NOMO-1 treated with DMSO at 0.1 percent for 48 hours (cell line): ENCODE data around the gene C18orf63.
A peak's percentile ranks its signal among the peaks of the same experiment; 100 is the strongest.
"Not testable (repeated sequence)": the region's sequence is repeated elsewhere in the genome, so short reads cannot be mapped to it uniquely, and the experiment has no call there.

Experiments
- DNase-seq: peaks from one replicate; lab custom pipeline; 2025; ENCODE audit not compliant: unreplicated experiment; lab: John Stamatoyannopoulos, UW

Gene C18orf63

GRCh38 chr18:74326791-74327190 is 11.2 kb downstream of the C18orf63 start:
- not testable (repeated sequence) for DNase-seq

- no peak for DNase-seq
These were observed 12.6 kb downstream of the C18orf63 start for GRCh38 chr18:74328206-74328605.

- DNase-seq, result no peak
These were observed 14.1 kb downstream of the C18orf63 start for GRCh38 chr18:74329688-74330205.

GRCh38 chr18:74331404-74331803 is 15.8 kb downstream of the C18orf63 start:
- no peak for DNase-seq

- no peak for DNase-seq
These were observed 17.5 kb downstream of the C18orf63 start for GRCh38 chr18:74333091-74333490.

GRCh38 chr18:74334242-74334893 is 18.7 kb downstream of the C18orf63 start:
- DNase-seq, result peak; percentile 49

- no peak for DNase-seq
These were observed 21.0 kb downstream of the C18orf63 start for GRCh38 chr18:74336656-74337055.

GRCh38 chr18:74337155-74337911 is 21.7 kb downstream of the C18orf63 start:
- no peak for DNase-seq

GRCh38 chr18:74337912-74338309 is 22.3 kb downstream of the C18orf63 start:
- DNase-seq, result no peak

- peak; percentile 48 for DNase-seq
These were observed 26.9 kb downstream of the C18orf63 start for GRCh38 chr18:74342416-74343043.

- DNase-seq, result no peak
These were observed 30.6 kb downstream of the C18orf63 start for GRCh38 chr18:74346206-74346605.

- no peak for DNase-seq
These were observed 32.9 kb downstream of the C18orf63 start for GRCh38 chr18:74348581-74348980.

- DNase-seq, result peak; percentile 43
These were observed 35.7 kb downstream of the C18orf63 start for GRCh38 chr18:74351354-74351753.

- DNase-seq, result peak; percentile 50
These were observed 37.6 kb downstream of the C18orf63 start for GRCh38 chr18:74353169-74353775.

- DNase-seq, result peak; percentile 10
These were observed 41.3 kb downstream of the C18orf63 start for GRCh38 chr18:74356959-74357358.

- DNase-seq, result no peak
These were observed 45.4 kb downstream of the C18orf63 start for GRCh38 chr18:74360852-74361655.

GRCh38 chr18:74367905-74368304 is 52.3 kb downstream of the C18orf63 start:
- DNase-seq, result no peak

GRCh38 chr18:74368901-74369705 is 53.5 kb downstream of the C18orf63 start:
- DNase-seq, result no peak

- peak; percentile 11 for DNase-seq
These were observed 54.5 kb downstream of the C18orf63 start for GRCh38 chr18:74370115-74370514.

- DNase-seq, result no peak
These were observed 57.8 kb downstream of the C18orf63 start for GRCh38 chr18:74373428-74373827.
